ENCODE results near the gene SIRPA. TPM values are rescaled to one million over a fixed set of nuclear protein-coding genes. Genes with fewer than 3 reads are reported as not detected.

SIRPA gene
- polyA plus RNA-seq, 1 donor from 2014 or later: 8.0 TPM

- TF ChIP-seq TAF1 (IDR thresholded peaks at IDR 0.05; ENCODE audit: low read depth) (no peak), REST (IDR thresholded peaks at IDR 0.05; ENCODE audit: borderline replicate concordance) (no peak)
- no peaks in the 10 kb centered on the region for H3K27me3 ChIP-seq (ENCODE audit: insufficient read depth, low read depth, low read length)
- no peaks in the 10 kb centered on the region for H3K9me2 ChIP-seq (ENCODE audit: insufficient read depth, low read length)
- H3K4me2 ChIP-seq (ENCODE audit: low read length): no peak overlapping the region
- H4K20me1 ChIP-seq (ENCODE audit: insufficient read depth): no peaks in the 10 kb centered on the region
- H3F3A ChIP-seq (ENCODE audit: insufficient read depth, low read length, poor library complexity, severe bottlenecking): no peaks in the 10 kb centered on the region
- H3K27ac ChIP-seq (ENCODE audit: low read length): no peak overlapping the region
- no peak overlapping the region for H3K9ac ChIP-seq (ENCODE audit: low read length)
- H3K4me3 ChIP-seq (ENCODE audit: low read length): no peak overlapping the region
- no peaks in the 10 kb centered on the region for H3K79me2 ChIP-seq (replicated peaks; ENCODE audit: insufficient read depth, low read length)
- H3K36me3 ChIP-seq (ENCODE audit: insufficient read depth, low read length): no peaks in the 10 kb centered on the region
- no peaks in the 10 kb centered on the region for H3K9me3 ChIP-seq (ENCODE audit: low read length)
- H2AFZ ChIP-seq (ENCODE audit: low read depth, low read length): no peak overlapping the region
These were observed 7.9 kb upstream of the SIRPA start for GRCh38 chr20:1887321-1887720.

GRCh38 chr20:1887756-1888155 lies 7.5 kb upstream of the SIRPA start:
- Histone ChIP-seq H4K20me1 (ENCODE audit: insufficient read depth) (no peaks in the 10 kb centered on the region), H3K4me3 (ENCODE audit: low read length) (no peak overlapping the region), H3F3A (ENCODE audit: insufficient read depth, low read length, poor library complexity, severe bottlenecking) (no peaks in the 10 kb centered on the region), H3K27ac (ENCODE audit: low read length) (no peak overlapping the region), H3K4me2 (ENCODE audit: low read length) (no peak overlapping the region), H3K9ac (ENCODE audit: low read length) (no peak overlapping the region), H3K79me2 (replicated peaks; ENCODE audit: insufficient read depth, low read length) (no peaks in the 10 kb centered on the region), H2AFZ (ENCODE audit: low read depth, low read length) (no peak overlapping the region), H3K9me3 (ENCODE audit: low read length) (no peaks in the 10 kb centered on the region), H3K9me2 (ENCODE audit: insufficient read depth, low read length) (no peaks in the 10 kb centered on the region), H3K27me3 (ENCODE audit: insufficient read depth, low read depth, low read length) (no peaks in the 10 kb centered on the region), H3K36me3 (ENCODE audit: insufficient read depth, low read length) (no peaks in the 10 kb centered on the region)
- no peak for TF ChIP-seq SMC3 (conservative IDR thresholded peaks at IDR 0.05; ENCODE audit: poor library complexity)
- TF ChIP-seq TAF1 (IDR thresholded peaks at IDR 0.05; ENCODE audit: low read depth): no peak
- TF ChIP-seq POLR2AphosphoS5 (IDR thresholded peaks at IDR 0.05): no peak
- no peak for TF ChIP-seq EP300 (conservative IDR thresholded peaks at IDR 0.05; ENCODE audit: poor library complexity, severe bottlenecking)
- TF ChIP-seq CTCF (IDR thresholded peaks at IDR 0.05; ENCODE audit: poor library complexity, severe bottlenecking): no peak

GRCh38 chr20:1888796-1889463 lies 6.3 kb upstream of the SIRPA start:
- no peak overlapping the region for H3K9ac ChIP-seq (ENCODE audit: low read length)
- H2AFZ ChIP-seq (ENCODE audit: low read depth, low read length): no peak overlapping the region
- no peak overlapping the region for H3K4me2 ChIP-seq (ENCODE audit: low read length)
- no peak overlapping the region for H3K4me3 ChIP-seq (ENCODE audit: low read length)
- no peaks in the 10 kb centered on the region for H3K36me3 ChIP-seq (ENCODE audit: insufficient read depth, low read length)
- TF ChIP-seq EP300 (conservative IDR thresholded peaks at IDR 0.05; ENCODE audit: poor library complexity, severe bottlenecking) (no peak), CTCF (IDR thresholded peaks at IDR 0.05; ENCODE audit: poor library complexity, severe bottlenecking) (no peak), RAD21 (conservative IDR thresholded peaks at IDR 0.05) (no peak), SMC3 (conservative IDR thresholded peaks at IDR 0.05; ENCODE audit: poor library complexity) (no peak), EZH2 (IDR thresholded peaks at IDR 0.05; ENCODE audit: borderline replicate concordance, insufficient read depth, low read length, poor library complexity, severe bottlenecking) (no peak), POLR2AphosphoS5 (IDR thresholded peaks at IDR 0.05) (no peak), MXI1 (conservative IDR thresholded peaks at IDR 0.05; ENCODE audit: poor library complexity, severe bottlenecking) (no peak), REST (IDR thresholded peaks at IDR 0.05; ENCODE audit: borderline replicate concordance) (no peak), TAF1 (IDR thresholded peaks at IDR 0.05; ENCODE audit: low read depth) (no peak)
- H4K20me1 ChIP-seq (ENCODE audit: insufficient read depth): no peaks in the 10 kb centered on the region
- peaks cover 5% of the 10 kb centered on the region for H3K27me3 ChIP-seq (ENCODE audit: insufficient read depth, low read depth, low read length)
- no peaks in the 10 kb centered on the region for H3K9me2 ChIP-seq (ENCODE audit: insufficient read depth, low read length)
- H3K79me2 ChIP-seq (replicated peaks; ENCODE audit: insufficient read depth, low read length): no peaks in the 10 kb centered on the region
- no peak overlapping the region for H3K27ac ChIP-seq (ENCODE audit: low read length)
- no peaks in the 10 kb centered on the region for H3F3A ChIP-seq (ENCODE audit: insufficient read depth, low read length, poor library complexity, severe bottlenecking)
- no peaks in the 10 kb centered on the region for H3K9me3 ChIP-seq (ENCODE audit: low read length)

All from neural cell (in vitro differentiated cells).